Activated CD8-positive, alpha-beta memory T cell treated with anti-CD3 and anti-CD28 coated beads, Interleukin-2, amount 50 U/mL, for 4 hours (primary cell): Measurements from ENCODE around the gene ORAI1.
A peak's percentile ranks its signal among the peaks of the same experiment; 100 is the strongest.
"Not testable (repeated sequence)": the region's sequence is repeated elsewhere in the genome, so short reads cannot be mapped to it uniquely, and the experiment has no call there.

Experiments used
- DNase-seq: peaks from one replicate; pipeline ENCODE4 v3.0.0-alpha.2; 2020

The ORAI1 gene

DNA sequence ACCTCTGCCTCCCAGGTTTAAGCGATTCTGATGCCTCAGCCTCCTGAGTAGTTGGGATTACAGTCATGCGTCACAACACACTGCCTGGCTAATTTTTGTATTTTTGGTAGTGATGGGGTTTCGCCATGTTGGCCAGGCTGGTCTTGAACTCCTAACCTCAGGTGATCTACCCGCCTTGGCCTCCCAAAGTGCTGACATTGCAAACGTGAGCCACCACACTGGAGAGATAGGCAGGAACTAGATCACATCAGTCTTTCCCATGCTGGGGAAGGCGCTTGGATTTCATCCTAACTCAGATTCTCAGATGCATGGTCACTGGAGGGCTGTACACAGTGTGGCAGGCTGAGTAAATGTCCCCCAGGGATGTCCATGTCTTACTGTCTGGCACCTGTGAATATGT lies 18.0 kb upstream of the ORAI1 start:
- no peak for DNase-seq

DNA sequence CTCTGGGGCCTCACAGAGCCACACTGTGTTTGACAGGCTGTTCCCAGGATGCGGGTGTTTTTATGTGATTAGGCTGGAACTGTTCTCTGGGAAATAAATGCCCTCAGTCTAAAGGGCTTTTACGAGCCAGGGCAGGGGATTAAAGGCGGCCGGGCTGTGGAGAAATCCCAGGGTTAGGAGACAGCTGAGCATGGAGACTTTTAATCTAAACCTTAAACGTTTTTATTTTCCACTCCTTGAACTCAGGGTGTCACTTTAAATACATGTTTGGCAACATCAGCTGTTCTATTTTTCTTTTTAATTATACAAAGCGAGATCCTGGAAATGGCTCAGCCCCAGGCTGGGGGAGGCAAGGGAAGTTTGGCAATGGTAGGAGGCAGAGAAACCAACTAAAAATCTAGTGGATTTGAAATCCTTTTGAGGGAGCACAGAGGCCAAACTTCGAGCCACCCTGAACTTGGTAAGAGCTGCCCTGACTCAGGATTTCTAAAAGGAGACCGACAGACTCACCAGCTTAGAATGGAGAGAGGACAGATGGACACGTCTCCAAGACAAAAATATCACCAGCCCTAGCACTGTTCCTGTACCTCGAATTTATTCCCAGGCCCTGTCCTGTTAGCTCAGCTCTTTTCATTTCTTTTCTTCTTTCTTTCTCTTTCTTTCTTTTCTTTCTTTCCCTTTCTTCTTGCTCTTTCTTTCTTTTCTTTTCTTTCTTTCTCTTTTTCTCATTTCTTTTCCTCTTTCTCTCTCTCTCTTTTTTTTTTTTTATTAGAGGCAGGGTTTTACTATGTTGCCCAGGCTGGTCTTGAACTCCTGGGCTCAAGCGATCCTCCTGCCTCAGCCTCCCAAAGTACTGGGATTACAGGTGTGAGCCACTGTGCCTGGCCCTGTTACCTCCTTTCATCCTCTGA lies 15.8 kb upstream of the ORAI1 start:
- no peak for DNase-seq

DNA sequence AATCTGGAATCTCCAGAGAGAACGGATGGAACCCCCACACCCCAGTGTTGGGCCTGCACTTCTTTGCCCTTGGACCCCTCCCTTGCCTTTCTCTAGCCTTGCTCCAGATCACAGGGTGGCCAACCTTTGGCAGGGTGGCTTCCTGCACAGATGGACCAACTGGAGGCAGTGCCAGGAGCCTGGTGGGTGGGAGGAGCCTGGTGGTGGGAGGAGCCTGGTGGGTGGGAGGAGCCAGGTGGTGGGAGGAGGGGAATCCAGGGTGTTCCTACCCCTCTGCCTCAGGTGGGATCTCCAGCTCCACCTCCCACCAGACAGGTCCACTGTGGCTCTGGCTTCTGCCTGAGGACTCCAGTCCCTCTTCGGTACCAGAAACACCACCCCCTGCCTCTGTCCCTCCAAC lies 15.0 kb upstream of the ORAI1 start:
- DNase-seq, result no peak

DNA sequence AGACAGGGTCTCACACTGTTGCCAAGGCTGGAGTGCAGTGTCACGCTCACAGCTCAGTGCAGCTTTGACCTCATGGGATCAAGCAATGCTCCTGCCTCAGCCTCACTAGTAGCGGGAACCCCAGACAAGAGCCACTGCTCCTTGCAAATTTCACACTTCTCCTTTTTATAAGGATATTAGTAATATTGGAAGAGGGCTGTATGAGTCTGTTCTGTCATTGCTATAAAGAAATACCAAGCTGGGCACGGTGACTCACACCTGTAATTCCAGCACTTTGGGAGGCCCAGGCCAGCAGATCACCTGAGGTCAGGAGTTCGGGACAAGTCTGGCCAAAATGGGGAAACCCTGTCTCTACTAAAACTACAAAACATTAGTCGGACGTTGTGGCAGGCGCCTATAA lies 12.9 kb upstream of the ORAI1 start:
- DNase-seq, result no peak

DNA sequence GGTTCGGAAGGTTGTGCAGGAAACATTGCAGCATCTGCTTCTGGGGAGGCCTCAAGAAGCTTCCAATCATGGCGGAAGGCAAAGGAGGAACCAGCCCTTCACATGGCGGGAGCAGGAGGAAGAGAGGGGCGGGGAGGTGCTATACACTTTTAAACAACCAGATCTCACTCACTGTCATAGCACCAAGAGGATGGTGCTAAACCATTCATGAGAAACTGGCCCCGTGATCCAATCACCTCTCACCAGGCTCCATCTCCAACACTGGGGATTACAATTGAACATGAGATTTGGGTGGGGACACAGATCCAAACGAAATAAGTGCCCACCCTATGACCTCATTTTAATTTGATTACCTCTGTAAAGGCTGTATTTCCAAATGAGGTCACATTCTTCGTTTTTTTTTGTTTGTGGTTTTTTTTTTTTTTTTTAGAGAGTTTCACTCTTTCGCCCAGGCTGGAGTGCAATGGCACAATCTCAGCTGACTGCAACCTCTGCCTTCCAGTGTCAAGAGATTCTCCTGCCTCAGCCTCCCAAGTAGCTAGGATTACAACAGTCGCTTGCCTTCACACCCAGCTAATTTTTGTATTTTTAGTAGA lies 11.4 kb upstream of the ORAI1 start:
- no peak for DNase-seq

DNA sequence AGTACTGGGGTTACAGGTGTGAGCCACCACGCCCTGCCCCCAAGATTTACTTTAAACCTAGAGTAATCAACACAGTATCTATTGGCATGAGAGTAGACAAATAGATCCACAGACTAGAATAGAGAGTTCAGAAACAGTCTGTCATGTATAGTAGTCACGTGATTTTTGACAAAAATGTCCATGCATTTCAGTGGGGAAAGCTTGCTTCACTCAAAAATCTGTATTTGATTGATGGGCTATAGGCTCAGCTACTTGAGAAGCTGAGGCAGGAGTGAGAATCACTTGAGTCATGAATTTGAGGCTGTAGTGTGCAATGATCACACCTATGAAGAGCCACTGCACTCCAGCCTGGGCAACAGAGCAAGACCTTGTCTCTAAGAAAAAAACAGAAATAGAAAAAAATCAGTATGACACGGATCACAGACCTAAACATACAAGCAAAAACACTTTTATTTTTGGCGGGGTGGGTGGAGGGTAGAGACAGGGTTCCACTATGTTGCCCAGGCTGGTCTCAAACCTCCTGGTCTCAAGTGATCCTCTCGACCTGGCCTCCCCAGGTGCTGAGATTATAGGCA lies 7.6 kb upstream of the ORAI1 start:
- DNase-seq, result no peak

DNA sequence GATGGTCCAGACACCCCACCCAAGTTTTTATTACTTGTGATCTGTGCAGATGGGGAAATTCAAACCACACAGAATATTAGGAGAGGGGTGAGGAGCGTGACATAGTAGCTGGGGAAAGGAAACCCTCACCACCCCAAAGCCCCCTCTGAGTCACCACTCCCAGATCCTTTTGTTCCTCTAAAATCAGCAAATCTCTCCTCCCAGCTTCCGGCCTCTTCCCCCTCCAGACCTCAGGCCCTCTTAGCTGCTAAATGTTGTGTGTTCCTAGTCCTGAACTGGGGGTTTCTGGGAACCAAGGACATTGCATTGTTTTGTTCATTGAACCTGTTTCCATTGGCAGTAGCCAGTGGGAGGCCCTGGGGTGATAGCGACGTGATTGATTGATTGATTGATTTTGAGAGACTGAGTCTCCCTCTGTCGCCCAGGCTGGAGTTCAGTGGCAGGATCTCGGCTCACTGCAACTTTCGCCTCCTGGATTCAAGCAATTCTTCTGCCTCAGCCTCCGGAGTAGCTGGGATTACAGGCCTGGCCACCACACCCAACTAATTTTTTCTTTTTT lies 5.9 kb upstream of the ORAI1 start:
- DNase-seq, result no peak

DNA sequence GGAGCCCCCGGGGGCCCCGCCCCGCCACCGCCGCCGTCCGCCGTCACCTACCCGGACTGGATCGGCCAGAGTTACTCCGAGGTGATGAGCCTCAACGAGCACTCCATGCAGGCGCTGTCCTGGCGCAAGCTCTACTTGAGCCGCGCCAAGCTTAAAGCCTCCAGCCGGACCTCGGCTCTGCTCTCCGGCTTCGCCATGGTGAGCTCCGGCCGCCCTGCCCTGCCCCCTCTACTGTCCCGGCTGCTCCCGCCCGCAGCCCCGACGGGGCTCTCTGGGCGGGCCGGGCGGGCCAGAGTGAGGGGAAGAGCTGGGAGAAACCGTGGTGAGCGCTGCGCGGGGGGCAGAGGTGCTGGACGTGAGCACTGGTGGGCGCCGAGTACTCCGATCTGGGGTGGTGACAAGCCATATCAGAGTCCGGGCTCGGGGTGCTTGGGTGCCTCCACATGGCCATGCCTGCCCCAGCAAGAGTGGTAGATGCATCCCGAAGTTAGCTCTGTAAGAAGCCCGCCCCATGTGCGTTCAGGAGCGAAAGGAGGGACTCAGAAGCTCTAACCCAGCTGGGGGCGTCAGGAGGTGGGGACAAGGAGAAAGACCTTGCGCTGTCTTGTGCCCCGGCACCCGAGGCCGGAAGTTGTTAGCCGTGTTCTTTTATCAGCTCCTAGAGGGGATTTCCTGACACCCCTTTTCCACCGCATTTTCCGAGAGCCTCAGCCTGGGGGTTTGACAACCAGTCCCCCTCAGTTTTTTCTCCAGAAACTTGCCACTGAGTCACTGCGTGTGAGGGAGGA lies 717 bp downstream of the ORAI1 start:
- peak; percentile 89 for DNase-seq

DNA sequence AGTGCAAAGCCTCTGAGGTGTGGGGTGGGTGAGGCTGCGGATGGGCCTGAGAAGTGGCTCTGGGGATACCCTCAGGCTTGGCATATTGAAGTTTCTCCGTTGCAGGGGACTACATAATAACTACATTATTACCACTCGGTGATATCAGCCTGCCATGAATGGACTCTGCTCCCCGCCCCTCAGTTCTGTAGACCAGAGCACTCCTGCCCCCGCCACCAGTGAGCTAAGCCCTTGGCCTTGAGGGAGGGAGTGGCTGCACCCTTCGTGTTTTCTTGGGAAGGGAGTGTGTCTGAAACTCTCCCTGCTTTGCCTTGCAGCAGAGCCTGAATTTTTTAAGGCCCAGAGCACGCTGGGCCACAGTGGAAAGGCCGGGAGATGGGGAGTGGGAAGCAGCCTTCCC lies 1.7 kb downstream of the ORAI1 start:
- DNase-seq, result peak; percentile 29

DNA sequence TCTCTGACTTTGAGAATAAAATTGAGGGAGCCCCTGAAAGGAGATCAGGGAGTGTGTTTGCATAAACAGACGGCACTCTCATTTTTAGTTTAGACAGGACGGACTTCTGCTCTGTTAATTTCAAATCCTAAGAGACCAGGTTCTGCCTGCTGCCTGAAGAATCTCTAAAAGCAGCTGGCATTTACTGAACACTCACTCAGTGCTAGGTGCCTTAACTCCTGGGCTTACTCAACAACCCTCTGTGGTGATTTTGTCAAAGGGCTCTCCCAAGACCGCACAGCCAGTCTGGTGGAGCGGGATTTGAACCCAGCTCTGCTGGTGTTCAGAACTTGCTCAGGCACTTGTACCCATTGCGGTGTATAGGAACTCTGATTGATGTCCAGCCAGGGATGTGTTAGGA lies 2.2 kb downstream of the ORAI1 start:
- no peak for DNase-seq

DNA sequence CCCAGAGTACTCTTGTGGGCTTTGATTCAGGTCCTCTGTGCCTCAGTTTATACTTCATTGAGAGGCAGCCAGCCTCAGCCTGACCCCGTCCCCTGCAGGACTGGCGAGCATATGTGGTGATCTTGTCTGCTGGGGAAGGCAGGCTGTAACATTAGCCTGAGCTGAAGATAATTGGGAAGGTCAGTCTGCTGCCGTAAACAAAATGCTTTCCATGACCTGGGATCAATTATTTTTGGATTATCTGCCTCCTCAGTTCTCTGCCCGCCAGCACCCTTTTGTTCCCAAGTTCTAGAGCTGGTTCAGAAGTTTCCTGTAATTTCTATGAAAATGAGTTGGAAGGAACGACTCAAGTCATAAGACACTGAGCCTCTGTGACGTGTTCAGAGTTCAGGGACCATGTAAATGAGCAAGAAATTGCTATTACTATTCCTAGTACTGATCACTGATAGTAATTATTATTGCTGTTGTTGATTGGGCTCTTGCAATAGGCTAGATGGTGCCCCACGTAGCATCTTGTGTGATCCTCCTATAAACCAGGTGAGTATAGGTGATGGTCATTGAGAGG lies 4.5 kb downstream of the ORAI1 start:
- no peak for DNase-seq

DNA sequence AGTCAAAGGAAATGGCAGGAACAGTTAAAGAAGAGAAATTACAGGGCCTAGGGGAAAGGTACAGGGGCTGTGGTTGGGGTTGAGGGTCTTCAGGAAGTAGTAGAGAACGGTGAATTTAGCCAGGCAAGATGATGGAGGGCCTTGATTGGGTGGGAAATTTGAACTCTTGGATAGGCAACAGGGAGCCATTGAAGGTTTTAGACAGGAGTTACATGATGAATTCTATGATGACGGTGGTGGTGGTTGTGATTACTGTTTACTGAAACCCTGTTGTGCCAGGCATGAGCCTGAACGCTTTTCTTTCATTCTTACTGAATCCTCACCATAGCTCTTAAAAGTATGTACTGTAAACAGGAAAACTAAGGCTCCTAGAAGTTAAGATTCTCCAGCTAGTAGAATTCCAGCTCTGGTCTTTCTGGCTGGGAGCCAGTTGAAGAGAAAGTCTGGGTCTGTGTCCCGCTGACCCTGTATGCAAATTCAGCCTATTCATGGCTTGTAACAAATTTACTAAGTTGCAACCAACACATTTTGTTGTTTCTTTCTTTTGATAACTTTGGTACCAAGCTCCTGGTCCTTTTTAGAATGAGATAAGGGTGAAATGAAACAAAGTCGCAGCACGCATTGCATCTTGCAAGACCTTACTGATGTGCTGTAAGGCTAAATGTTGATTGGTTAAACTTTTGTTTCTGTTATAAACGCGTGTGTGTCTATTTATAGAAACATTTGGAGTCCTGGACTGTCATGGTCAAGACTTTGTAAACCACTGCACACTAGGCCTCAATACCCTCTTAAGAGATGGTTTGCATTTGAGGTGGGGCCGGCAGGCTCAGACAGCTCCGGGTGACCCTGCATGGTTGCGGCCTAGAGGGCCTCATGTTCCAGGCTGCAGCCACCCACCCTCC lies 6.0 kb downstream of the ORAI1 start:
- no peak for DNase-seq

DNA sequence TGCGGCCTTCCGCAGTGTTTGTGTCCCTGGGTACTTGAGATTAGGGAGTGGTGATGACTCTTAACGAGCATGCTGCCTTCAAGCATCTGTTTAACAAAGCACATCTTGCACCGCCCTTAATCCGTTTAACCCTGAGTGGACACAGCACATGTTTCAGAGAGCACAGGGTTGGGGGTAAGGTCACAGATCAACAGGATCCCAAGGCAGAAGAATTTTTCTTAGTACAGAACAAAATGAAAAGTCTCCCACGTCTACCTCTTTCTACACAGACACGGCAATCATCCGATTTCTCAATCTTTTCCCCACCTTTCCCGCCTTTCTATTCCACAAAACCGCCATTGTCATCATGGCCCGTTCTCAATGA lies 7.5 kb downstream of the ORAI1 start:
- DNase-seq, result not testable (repeated sequence)

DNA sequence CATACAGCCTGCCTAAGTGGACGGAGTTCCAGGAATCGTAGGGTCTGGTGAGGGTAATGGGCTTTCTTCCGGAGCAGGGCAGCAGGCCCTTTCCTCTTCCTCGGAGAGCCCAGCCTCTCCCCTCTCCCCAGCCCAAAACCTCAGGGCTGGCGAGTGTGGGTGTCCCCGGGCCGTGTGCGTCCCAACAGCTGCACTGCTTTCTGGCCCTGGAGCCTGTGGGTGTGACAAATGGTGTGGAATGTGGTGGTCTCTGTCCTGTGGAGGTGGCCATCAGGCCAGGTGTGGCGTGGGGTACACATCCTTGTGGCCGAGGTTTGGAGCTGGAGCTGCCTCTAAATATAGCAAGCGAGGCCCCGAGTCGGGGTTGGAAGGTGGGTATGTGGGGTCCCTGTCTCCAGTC lies 8.5 kb downstream of the ORAI1 start:
- DNase-seq, result no peak

DNA sequence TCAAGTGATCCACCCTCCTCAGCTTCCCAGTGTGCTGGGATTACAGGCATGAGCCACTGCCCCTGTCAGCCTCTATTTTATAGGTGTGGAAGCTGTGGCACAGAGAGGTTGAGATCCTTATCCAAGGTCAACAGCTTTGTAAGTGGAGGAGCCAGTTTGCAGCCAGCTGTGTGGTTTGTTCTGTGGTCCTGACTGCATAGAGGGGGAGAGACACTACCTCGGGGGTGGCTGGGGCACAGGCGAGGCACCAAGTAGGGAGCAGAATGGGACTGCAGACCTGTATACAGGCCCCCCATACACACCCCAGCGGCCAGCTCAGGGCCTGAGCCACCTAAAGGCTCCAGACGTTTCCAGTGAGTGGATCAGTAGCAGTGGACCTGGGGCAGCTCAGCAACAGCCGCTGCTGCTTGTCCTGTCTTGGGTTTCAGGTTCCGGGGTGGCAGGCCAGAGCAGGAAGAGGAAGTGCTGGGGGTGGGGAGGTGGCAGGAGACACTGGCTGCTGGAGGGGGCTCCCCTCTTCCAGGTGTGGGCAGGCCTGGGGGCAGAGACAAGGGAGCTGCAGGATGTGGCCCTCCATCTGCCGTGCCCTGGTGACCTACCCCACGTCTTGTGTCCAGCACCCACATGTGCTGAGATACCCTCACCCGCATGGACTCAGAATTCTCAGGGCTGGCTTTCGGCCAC lies 11.0 kb downstream of the ORAI1 start:
- peak; percentile 43 for DNase-seq

DNA sequence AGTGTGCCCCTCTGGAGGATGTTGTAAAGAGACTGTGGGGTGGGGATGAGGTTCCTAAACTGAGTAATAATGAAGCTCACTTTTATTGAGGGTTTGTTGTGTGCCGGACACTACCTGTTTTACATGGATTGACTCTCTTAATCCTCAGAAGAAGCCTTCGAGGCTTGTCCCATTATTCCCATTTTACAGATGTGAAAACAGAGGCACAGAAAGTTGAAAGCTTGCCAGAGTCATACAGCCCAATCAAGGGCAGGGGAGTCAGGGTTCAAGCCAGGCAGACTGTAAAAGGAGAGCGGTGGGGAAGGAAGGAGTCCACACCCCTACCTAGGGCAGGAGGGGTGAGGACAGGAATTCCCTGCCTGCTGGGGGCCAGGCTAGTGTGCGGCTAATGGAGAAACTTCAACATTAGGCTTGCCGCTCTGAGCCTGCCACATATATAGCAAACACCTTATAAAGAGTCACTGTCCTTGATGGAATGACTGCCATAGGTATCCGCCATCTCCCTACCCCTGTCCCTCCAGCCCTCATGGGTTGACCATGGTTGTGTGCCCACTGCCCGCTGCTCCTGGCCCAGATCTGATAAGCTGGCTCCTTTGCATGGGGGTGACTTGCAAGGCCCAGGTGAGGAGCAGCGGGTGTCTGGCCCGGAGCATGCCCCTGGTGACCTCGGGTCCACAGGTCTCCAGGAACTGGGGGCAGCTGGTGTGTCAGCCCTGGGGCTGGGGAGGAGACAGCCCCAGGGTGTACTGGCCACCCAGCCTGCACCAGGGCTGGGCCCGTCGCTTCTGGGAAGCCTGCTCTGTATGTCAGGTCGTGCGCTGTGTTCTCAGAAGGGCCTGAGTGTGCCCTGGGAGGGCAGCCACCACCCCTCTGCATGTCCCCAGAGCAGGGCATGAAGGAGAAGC lies 12.2 kb downstream of the ORAI1 start:
- DNase-seq, result no peak

DNA sequence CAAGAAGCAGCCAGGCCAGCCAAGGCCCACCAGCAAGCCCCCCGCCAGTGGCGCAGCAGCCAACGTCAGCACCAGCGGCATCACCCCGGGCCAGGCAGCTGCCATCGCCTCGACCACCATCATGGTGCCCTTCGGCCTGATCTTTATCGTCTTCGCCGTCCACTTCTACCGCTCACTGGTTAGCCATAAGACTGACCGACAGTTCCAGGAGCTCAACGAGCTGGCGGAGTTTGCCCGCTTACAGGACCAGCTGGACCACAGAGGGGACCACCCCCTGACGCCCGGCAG lies 15.0 kb downstream of the ORAI1 start:
- no peak for DNase-seq

DNA sequence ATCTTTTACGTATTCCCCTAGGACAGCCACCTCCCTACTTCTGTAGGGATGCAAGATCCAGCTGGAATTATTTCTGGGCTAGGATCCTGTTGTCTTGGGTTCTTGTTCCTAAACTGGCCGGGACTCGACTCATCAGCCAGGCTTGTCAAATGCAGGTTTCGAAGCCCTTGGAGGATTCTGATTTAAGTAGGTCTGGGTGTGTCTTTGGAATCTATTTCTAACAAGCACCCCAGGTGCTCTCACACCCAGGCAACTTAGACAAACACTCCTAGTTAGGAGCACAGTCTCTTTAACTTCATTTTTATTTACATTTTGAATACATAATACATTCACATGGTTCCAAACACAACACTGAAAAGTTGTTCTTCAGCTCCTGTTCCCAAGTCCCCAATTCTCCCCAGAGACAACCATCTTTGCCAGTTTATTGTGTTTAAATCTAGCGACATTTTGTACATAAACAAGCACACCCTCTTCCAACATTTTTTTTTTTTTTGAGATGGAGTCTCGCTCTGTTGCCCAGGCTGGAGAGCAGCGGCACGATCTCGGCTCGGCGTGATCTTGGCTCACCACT lies 22.2 kb downstream of the ORAI1 start:
- DNase-seq, result no peak

DNA sequence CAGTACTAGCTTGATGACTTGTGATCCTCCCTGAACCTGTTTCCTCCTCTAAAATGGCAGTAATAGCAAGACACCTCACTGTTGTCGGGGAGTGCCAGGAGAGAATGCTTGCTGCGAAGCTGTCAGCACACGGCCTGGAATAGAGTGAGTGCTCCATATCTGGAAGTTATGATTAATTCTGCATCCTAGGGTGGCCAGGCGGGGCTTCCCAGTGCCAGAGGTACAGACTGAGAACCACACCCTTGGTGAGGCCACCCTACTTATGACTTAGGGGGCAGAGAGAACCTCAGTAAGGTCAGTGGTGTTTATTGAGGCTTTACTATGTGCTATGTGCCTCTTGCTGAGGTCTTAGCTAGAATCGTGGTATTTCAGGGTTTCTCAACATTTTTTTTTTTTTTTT lies 23.0 kb downstream of the ORAI1 start:
- no peak for DNase-seq

DNA sequence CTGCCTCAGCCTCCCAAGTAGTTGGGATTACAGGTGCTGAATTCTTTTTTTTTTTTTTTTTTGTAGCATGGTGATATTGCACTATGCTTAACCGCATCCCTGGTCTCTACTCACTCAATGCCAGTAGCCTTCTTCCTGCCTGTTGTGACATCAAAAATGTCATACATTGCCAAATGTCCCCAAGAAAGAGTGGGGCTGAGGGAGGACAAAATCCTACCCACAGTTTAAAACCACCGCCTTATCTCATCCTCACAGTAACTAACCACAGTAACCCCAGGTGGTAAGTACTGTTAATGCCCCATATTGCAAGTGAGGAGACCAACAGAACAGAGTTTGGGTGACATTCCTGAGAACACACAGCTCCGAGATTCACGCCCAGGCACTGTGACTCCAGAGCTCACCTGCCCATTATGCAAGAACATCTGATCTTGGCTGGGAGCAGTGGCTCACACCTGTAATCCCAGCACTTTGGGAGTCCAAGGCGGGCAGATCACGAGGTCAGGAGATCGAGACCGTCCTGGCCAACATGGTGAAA lies 23.6 kb downstream of the ORAI1 start:
- no peak for DNase-seq
